Osteoblast (primary cell): ENCODE results near the gene BRD7. TPM values are rescaled to one million over a fixed set of nuclear protein-coding genes. Genes with fewer than 3 reads are reported as not detected.
A peak's percentile ranks its signal among the peaks of the same experiment; 100 is the strongest.

ENCODE experiments used
- DNase-seq: peaks from one replicate; pipeline ENCODE4 v3.0.0; 2011; ENCODE audit warnings: low spot score, mixed read lengths; ENCODE audit not compliant: insufficient read length; ENCODE audit errors: missing footprints
- H2AFZ ChIP-seq: 2 replicates; pipeline ENCODE4 v1.6.0; 2011; ENCODE audit warnings: mild to moderate bottlenecking, low read length
- H3K27ac ChIP-seq: 2 replicates; pipeline ENCODE4 v1.5.1; 2011; ENCODE audit warnings: mild to moderate bottlenecking, low read depth, low read length, moderate library complexity
- H3K27me3 ChIP-seq: 2 replicates; pipeline ENCODE4 v1.6.0; 2012; ENCODE audit warnings: mild to moderate bottlenecking, control low read depth, inconsistent platforms, low read length, moderate library complexity; ENCODE audit not compliant: insufficient read depth
- H3K36me3 ChIP-seq: 2 replicates; pipeline ENCODE4 v1.5.1; 2011; ENCODE audit warnings: mild to moderate bottlenecking, low read length, control low read depth, moderate library complexity; ENCODE audit not compliant: insufficient read depth
- H3K4me1 ChIP-seq: 2 replicates; pipeline ENCODE4 v1.5.1; 2011; ENCODE audit warnings: mild to moderate bottlenecking, low read length, control low read depth, moderate library complexity; ENCODE audit not compliant: insufficient read depth
- H3K4me2 ChIP-seq: 2 replicates; pipeline ENCODE4 v1.6.0; 2011; ENCODE audit warnings: mild to moderate bottlenecking, low read length; ENCODE audit not compliant: insufficient read depth
- H3K4me3 ChIP-seq: fragments of 200-600 bp; sonication (generic); 3 replicates; pipeline ENCODE4 v1.5.1; 2012; ENCODE audit warnings: mild to moderate bottlenecking, low read length, inconsistent platforms; ENCODE audit not compliant: insufficient read depth
- H3K79me2 ChIP-seq: 2 replicates; pipeline ENCODE4 v1.6.0; 2012; ENCODE audit warnings: mild to moderate bottlenecking, low read length, control low read depth, inconsistent platforms; ENCODE audit not compliant: insufficient read depth
- H3K9me3 ChIP-seq: 2 replicates; pipeline ENCODE4 v1.5.1; 2011; ENCODE audit warnings: low read depth, low read length, control low read depth
- H4K20me1 ChIP-seq: 2 replicates; pipeline ENCODE4 v1.6.0; 2012; ENCODE audit warnings: mild to moderate bottlenecking, low read length, control low read depth; ENCODE audit not compliant: insufficient read depth
- total RNA-seq: library from RNA; depleted of rRNA; stranded (reverse); fragments of >200 nt; gene quantifications from 2 replicates; pipeline ENCODE4 v1.2.3, GENCODE V29; 2012
- TF ChIP-seq, protein P1 (sequence below): IDR thresholded peaks from 2 replicates; pipeline ENCODE4 v1.5.1; 2011; ENCODE audit warnings: mild to moderate bottlenecking, low read depth, low read length, moderate library complexity; ENCODE audit errors: extremely low read depth

BRD7 gene
- total RNA-seq, 1 donor, result 22.8 TPM

DNA sequence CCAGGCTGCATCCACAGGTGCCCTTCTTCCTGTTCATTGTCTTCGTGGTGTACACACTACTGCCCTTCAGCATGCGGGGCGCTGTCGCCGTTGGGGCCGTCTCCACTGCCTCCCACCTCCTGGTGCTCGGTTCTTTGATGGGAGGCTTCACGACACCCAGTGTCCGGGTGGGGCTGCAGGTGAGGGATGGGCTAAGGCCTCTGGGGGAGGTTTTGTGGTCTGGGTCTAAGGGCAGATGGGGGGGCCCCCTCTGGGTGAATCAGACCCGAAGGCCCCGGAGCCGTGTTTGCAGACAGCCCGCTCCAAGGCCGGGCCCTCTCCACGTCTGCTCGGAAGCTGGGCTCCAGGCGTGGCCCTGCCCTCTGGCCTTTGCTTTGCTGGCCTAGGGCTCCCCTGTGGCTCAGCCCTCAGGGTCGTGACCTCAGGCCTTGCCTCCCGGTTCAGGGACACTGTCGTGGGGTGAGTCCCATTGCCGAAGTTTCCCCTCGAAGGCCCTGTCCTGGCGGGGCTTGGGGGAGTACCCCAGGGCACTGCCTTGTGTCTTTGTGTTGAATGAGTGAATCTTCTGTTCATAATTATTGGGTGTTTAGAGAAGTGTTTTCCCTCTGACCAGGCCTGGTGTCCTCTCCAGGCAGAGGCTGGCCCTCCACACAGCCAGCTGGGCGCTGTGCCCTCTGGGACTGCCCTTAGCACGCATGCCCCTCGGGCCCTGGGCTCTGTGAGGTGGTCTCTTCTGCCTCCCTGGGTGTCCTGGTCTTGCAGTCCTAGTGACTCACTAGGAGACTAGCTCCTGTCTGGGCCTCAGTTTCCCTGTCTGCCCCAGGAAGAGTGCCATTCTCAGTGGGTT, 76.8 kb downstream of the BRD7 start:
- Histone ChIP-seq H3K4me2 (no peak overlapping the region), H4K20me1 (peaks cover 16% of the 10 kb centered on the region), H3K36me3 (peaks cover 32% of the 10 kb centered on the region), H3K27ac (no peak overlapping the region), H2AFZ (no peak overlapping the region), H3K4me3 (no peak overlapping the region), H3K79me2 (peaks cover 12% of the 10 kb centered on the region), H3K27me3 (no peaks in the 10 kb centered on the region), H3K9me3 (no peaks in the 10 kb centered on the region), H3K4me1 (no peaks in the 10 kb centered on the region)
- DNase-seq, result peak; percentile 86
- TF ChIP-seq, protein P1, sequence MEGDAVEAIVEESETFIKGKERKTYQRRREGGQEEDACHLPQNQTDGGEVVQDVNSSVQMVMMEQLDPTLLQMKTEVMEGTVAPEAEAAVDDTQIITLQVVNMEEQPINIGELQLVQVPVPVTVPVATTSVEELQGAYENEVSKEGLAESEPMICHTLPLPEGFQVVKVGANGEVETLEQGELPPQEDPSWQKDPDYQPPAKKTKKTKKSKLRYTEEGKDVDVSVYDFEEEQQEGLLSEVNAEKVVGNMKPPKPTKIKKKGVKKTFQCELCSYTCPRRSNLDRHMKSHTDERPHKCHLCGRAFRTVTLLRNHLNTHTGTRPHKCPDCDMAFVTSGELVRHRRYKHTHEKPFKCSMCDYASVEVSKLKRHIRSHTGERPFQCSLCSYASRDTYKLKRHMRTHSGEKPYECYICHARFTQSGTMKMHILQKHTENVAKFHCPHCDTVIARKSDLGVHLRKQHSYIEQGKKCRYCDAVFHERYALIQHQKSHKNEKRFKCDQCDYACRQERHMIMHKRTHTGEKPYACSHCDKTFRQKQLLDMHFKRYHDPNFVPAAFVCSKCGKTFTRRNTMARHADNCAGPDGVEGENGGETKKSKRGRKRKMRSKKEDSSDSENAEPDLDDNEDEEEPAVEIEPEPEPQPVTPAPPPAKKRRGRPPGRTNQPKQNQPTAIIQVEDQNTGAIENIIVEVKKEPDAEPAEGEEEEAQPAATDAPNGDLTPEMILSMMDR, result no peak

DNA sequence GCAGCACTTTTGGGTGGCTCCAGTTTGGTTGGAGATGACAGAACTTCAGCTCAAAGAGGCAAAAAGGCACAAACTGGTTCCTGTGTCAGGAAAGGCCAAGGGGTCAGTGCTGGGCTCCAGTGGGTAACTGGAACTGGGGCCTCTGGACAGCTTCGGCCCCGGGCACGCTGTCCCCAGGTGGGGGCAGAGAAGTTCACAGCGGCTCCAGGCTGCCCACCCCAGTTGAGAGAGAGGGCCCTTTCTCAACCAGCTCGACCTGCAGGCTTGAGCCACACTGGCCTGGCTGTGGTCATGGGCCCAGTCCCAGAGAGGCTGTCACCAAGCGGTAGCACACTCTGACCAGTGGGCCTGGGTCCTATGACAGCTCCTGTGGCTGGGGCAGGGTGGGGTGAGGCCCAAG, 77.9 kb downstream of the BRD7 start:
- H3K4me2 ChIP-seq, result no peak overlapping the region
- no peak overlapping the region for H2AFZ ChIP-seq
- no peak overlapping the region for H3K4me3 ChIP-seq
- no peak overlapping the region for H3K27ac ChIP-seq
- no peaks in the 10 kb centered on the region for H3K9me3 ChIP-seq
- peaks cover 2% of the 10 kb centered on the region for H3K4me1 ChIP-seq
- H3K27me3 ChIP-seq, result no peaks in the 10 kb centered on the region
- peaks cover 33% of the 10 kb centered on the region for H3K36me3 ChIP-seq
- TF ChIP-seq, protein P1, result no peak
- H3K79me2 ChIP-seq, result peaks cover 22% of the 10 kb centered on the region
- peaks cover 22% of the 10 kb centered on the region for H4K20me1 ChIP-seq
- DNase-seq, result no peak

DNA sequence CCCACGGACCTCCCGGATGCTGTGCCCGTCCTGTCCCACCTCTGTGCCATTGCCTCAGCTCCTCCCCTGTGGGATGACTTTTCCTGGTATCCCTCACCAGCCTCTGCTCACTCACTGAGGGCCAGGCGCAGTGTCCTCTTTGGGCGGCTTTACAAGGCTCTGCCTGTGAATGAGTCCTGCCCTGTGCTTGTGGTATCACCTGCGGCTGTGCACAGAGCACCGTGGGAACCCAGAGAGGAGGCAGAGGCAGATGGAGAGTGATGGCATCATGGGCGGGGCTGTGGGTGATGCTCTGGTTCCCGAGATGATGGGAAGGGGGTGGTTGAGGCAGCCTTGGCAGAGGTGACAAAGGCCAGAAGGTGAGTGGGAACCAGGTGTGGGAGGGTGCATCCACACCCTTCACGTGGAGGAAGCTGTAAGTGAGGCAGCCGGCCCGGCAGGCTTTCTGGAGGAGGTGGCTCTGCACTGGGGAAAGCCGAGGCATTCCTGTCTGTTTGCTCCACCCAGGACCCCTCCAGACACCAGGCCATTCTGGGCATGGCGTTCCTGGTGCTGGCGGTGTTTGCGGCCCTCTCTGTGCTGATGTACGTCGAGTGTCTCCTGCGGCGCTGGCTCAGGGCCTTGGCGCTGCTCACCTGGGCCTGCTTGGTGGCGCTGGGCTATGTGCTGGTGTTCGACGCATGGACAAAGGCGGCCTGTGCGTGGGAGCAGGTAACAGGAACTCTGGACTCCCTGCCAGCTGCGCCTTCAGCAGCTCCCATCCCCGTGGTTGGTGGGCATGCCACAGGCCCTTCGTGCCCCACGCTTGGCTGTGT, 78.6 kb downstream of the BRD7 start:
- no peak overlapping the region for H3K4me2 ChIP-seq
- no peak overlapping the region for H3K4me3 ChIP-seq

More for the DNA sequence above, 78.6 kb downstream of the BRD7 start:
- Histone ChIP-seq H3K27ac (no peak overlapping the region), H2AFZ (no peak overlapping the region), H3K9me3 (no peaks in the 10 kb centered on the region), H3K79me2 (peaks cover 29% of the 10 kb centered on the region), H3K4me1 (peaks cover 7% of the 10 kb centered on the region), H3K36me3 (peaks cover 26% of the 10 kb centered on the region), H4K20me1 (peaks cover 29% of the 10 kb centered on the region), H3K27me3 (no peaks in the 10 kb centered on the region)
- DNase-seq, result peak; percentile 56
- TF ChIP-seq, protein P1, result no peak
